ENCODE results near the gene IL6ST.
"Not testable (repeated sequence)": the region's sequence is repeated elsewhere in the genome, so short reads cannot be mapped to it uniquely, and the experiment has no call there.

GRCh38 chr5:55937598-55937997, 57.2 kb downstream of the IL6ST start:
- not testable (repeated sequence) for TF ChIP-seq CTCF (IDR thresholded peaks at IDR 0.05; ENCODE audit: low read length); EZH2 (IDR thresholded peaks at IDR 0.05; ENCODE audit: borderline replicate concordance, low read length)
